ENCODE results near the gene UBR3. TPM values are rescaled to one million over a fixed set of nuclear protein-coding genes. Genes with fewer than 3 reads are reported as not detected.
"Not testable (repeated sequence)": the region's sequence is repeated elsewhere in the genome, so short reads cannot be mapped to it uniquely, and the experiment has no call there.

The UBR3 gene
- total RNA-seq, 1 donor from 2014 or later = 23.0 TPM

DNA sequence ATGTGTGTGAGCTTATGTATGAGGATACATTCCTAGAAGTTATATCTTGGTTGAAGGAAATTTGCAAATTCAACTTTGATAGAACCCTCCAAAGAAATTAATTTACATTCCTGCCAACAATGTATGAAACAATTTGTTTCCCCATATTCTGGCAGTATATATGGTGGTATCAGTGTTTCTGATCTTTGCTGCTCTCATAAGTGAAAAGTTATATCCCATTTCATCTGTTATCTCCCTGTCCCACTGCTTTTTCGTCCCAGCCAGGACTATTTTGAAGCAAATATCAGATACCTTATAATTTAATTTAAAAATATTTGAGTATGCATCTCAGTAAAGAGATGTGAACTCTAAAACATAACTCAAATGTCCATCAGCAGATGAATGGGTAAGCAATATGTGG is 7.1 kb downstream of the UBR3 start:
- H3K27me3 ChIP-seq (ENCODE audit: control insufficient read depth, insufficient read depth, low read length) = no peaks in the 10 kb centered on the region
- H3K4me3 ChIP-seq (ENCODE audit: low read depth, low read length) = no peak overlapping the region
- no peak for DNase-seq (ENCODE audit: low read depth)
- no peaks in the 10 kb centered on the region for H3K36me3 ChIP-seq (ENCODE audit: control insufficient read depth, insufficient read depth, low read length)
- TF ChIP-seq, protein P1, sequence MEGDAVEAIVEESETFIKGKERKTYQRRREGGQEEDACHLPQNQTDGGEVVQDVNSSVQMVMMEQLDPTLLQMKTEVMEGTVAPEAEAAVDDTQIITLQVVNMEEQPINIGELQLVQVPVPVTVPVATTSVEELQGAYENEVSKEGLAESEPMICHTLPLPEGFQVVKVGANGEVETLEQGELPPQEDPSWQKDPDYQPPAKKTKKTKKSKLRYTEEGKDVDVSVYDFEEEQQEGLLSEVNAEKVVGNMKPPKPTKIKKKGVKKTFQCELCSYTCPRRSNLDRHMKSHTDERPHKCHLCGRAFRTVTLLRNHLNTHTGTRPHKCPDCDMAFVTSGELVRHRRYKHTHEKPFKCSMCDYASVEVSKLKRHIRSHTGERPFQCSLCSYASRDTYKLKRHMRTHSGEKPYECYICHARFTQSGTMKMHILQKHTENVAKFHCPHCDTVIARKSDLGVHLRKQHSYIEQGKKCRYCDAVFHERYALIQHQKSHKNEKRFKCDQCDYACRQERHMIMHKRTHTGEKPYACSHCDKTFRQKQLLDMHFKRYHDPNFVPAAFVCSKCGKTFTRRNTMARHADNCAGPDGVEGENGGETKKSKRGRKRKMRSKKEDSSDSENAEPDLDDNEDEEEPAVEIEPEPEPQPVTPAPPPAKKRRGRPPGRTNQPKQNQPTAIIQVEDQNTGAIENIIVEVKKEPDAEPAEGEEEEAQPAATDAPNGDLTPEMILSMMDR (IDR thresholded peaks at IDR 0.05; ENCODE audit: insufficient read depth, low read length, poor library complexity, severe bottlenecking) = no peak

DNA sequence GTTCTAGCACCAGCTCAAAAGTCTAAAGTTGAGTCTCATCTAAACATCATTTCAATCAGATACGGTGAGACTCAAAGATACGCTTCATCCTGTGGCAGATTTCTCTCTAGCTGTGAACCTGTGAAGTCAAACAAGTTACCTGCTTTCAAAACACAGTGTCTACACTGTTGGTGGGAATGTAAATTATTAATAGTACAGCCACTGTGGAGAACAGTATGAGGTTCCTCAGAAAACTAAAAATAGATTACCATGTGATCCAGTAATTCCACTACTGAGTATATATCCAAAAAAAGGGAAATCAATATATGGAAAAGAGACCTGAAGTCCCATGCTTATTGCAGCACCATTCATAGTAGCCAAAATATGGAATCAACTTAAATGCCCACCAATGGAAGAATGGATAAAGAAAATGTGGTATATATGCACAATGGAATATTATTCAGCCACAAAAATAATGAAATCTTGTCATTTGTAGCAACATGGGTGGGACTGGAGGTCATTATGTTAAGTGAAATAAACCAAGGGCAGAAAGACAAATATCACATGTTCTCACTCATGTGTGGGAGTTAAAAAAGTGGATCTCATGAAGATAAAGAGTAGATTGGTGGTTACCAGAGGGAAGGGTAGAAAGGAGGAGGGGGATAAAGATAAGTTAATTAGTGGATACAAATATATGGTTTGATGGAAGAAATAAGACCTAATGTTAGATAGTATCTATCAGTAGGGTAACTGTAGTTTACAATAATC is 11.7 kb downstream of the UBR3 start:
- DNase-seq (ENCODE audit: low read depth) = no peak
- TF ChIP-seq, protein P1 (IDR thresholded peaks at IDR 0.05; ENCODE audit: insufficient read depth, low read length, poor library complexity, severe bottlenecking) = no peak
- H3K27me3 ChIP-seq (ENCODE audit: control insufficient read depth, insufficient read depth, low read length) = no peaks in the 10 kb centered on the region
- H3K4me3 ChIP-seq (ENCODE audit: low read depth, low read length) = no peak overlapping the region
- no peaks in the 10 kb centered on the region for H3K36me3 ChIP-seq (ENCODE audit: control insufficient read depth, insufficient read depth, low read length)

DNA sequence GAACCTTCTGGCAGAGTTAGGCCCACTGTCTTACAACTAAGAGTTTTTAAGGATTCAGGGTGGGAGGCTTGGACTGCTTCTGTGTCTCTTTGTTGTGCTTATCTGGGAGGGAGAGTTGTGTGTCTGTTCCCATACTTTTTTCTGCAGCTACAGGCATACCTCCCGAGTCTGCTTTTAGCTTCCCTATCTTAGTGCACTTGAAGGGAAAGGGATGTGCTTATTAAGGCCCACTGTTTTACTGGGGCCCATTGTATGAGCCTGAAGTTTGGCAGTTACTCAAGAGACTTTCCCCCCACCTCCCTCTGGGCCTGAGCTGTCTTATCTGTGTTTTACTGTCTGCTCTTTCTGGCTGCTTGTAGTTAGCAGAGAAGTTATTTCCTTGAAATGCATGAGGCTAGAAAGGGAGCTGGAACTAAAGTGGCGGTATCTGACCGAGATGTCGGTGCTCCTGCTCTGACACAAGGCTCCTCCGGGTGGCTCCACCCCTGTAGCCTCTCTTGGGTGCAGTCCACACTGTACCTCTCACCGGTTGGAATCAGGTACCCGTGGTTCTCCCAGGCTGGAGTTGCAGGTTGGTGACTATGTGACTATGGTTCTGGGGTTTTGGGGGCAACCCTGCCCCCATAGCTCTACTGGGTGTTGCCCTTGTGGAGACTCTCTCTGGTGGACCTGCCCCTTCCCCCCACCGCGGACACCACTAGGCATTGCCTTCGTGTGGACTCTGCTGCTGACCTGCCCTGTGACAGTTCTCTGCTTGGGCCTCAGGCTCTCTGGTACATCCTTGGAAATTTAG is 12.9 kb downstream of the UBR3 start:
- Histone ChIP-seq H3K36me3 (ENCODE audit: control insufficient read depth, insufficient read depth, low read length) (no peaks in the 10 kb centered on the region), H3K27me3 (ENCODE audit: control insufficient read depth, insufficient read depth, low read length) (no peaks in the 10 kb centered on the region), H3K4me3 (ENCODE audit: low read depth, low read length) (no peak overlapping the region)
- no peak for DNase-seq (ENCODE audit: low read depth)
- TF ChIP-seq, protein P1 (IDR thresholded peaks at IDR 0.05; ENCODE audit: insufficient read depth, low read length, poor library complexity, severe bottlenecking) = no peak

DNA sequence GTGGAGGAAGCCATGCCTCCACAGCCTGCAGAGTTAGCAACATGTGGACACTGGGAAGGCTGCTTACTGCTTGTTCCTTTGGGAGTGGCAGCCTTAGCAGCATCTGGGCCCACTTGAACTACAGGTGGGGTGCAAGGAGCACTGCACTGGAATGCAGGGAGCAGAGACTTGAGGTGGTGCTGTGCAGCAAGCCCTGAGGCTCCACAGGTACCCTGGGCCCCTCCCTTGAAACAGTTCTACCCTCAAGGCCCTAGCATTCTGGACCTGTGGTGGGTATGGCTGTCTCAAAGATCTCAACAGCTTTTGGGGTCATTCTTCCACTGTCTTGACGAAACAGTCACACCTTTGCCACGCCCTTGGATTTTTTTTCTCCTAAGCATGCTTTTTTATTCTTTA is 13.5 kb downstream of the UBR3 start:
- Histone ChIP-seq H3K36me3 (ENCODE audit: control insufficient read depth, insufficient read depth, low read length) (no peaks in the 10 kb centered on the region), H3K4me3 (ENCODE audit: low read depth, low read length) (no peak overlapping the region), H3K27me3 (ENCODE audit: control insufficient read depth, insufficient read depth, low read length) (no peaks in the 10 kb centered on the region)
- TF ChIP-seq, protein P1 (IDR thresholded peaks at IDR 0.05; ENCODE audit: insufficient read depth, low read length, poor library complexity, severe bottlenecking) = no peak
- no peak for DNase-seq (ENCODE audit: low read depth)

DNA sequence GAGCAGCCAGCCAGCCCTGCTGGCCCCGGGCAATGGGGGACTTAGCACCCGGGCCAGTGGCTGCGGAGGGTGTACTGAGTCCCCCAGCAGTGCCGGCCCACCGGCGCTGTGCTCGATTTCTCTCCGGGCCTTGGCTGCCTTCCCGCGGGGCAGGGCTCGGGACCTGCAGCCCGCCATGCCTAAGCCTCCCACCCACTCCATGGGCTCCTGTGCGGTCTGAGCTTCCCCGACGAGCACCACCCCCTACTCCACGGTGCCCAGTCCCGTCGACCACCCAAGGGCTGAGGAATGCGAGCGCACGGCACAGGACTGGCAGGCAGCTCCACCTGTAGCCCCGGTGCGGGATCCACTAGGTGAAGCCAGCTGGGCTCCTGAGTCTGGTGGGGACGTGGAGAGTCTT is 14.4 kb downstream of the UBR3 start:
- H3K4me3 ChIP-seq (ENCODE audit: low read depth, low read length); DNase-seq (ENCODE audit: low read depth); H3K27me3 ChIP-seq (ENCODE audit: control insufficient read depth, insufficient read depth, low read length); H3K36me3 ChIP-seq (ENCODE audit: control insufficient read depth, insufficient read depth, low read length): not testable (repeated sequence)

DNA sequence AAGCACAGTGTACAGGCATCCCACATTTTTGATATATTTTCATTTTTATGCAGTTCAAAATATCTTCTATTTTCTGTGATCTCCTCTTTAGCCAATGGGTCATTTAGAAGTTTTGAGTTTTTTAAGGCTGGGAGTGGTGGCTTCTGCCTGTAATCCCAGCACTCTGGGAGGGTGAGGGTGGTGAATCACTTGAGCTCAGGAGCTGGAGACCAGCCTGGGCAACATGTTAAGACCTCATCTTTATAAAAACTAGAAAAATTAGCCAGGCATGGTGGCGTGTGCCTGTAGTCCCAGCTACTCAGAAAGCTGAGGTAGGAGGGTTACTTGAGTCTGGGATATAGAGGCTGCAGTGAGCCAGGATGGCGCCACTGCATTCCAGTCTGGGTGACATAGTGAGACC is 17.8 kb downstream of the UBR3 start:
- TF ChIP-seq, protein P1 (IDR thresholded peaks at IDR 0.05; ENCODE audit: insufficient read depth, low read length, poor library complexity, severe bottlenecking) = no peak
- no peak for DNase-seq (ENCODE audit: low read depth)
- Histone ChIP-seq H3K27me3 (ENCODE audit: control insufficient read depth, insufficient read depth, low read length) (no peaks in the 10 kb centered on the region), H3K4me3 (ENCODE audit: low read depth, low read length) (no peak overlapping the region), H3K36me3 (ENCODE audit: control insufficient read depth, insufficient read depth, low read length) (no peaks in the 10 kb centered on the region)

DNA sequence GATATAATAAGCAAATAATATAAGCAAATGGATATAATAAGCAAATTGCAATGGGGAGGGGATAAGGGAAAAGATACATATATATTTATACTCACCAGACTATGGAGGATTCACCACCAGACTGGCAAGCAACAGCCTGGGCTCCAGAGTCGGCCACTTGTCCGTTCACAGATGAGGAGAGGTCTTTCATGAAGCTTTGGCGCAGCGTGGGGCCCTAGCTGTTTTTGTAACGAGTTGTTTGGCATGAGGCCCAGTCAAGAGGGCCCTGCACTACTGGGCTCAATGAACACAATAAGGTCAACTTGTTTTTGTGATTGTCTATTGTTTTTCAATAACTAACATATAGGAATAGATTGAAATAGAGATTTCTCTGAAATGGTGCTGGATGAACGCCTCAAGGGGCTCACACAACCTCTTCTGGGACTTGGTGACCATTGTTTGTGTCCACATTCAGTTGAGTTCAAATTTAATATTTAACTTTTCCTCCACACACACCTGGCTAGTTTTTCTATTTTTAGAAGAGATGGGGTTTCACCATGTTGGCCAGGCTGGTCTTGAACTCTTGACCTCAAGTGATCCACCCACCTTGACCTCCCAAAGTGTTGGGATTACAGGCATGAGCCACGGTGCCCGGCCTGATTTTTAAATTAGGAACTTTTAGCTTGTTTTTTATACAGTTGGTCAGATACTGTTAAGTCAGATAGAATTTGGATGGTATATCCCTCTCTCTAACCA is 21.9 kb downstream of the UBR3 start:
- not testable (repeated sequence) for H3K4me3 ChIP-seq (ENCODE audit: low read depth, low read length); H3K36me3 ChIP-seq (ENCODE audit: control insufficient read depth, insufficient read depth, low read length); H3K27me3 ChIP-seq (ENCODE audit: control insufficient read depth, insufficient read depth, low read length); DNase-seq (ENCODE audit: low read depth)

All from kidney epithelial cell (primary cell).